Fibroblast of peridontal ligament (primary cell): ENCODE measurements around the gene SUN5.

Source experiments
- DNase-seq: peaks from one replicate; pipeline ENCODE4 v3.0.0-alpha.2; 2010; ENCODE audit errors: extremely low read depth

The SUN5 gene

DNA sequence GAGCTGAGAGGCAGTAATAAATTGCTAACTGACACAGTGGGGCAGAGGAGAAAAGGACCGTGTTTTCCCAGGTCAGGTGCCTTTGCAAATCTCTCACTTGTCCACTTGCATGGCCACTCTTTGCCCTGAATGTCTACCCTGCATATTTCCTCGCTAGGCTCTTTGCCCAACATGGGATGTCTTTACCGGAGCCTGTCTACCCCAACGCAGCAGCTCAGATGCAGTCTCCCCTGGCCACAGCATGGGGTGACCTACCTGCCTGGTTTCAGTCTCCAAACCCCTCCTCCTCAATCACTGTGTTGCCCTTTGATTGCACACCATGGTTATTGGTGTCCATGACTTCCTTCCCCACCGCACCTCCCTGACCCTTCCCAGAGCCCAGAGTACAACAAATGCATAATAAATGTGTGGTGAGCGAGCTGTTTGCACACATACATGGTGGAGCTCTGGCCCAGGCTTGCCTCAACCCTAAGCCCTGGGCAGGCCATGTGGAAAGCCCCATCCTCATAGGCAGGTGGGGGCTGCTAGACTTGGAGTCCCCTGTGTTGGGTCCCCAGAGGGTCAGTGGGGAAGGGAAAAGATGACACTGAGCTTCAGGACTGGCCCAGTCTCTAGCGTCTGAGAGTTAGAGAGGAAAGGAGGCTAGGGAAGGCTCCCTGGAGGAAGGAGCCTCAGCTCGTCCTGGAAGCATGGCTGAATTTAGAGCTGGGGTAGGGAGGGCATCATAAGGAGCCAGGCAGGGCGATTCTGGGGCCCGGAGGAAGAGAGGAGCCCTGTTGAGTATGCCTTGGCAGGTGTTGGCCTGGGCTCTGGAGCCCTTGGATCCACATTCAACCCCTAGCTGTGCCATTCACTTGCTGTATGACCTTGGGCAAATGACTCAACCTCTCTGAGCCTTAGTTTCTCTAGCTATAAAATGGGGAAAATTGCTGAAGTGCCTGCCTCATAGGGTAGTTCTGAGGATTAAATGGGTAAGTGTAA is 22.8 kb upstream of the SUN5 start:
- no peak for DNase-seq

DNA sequence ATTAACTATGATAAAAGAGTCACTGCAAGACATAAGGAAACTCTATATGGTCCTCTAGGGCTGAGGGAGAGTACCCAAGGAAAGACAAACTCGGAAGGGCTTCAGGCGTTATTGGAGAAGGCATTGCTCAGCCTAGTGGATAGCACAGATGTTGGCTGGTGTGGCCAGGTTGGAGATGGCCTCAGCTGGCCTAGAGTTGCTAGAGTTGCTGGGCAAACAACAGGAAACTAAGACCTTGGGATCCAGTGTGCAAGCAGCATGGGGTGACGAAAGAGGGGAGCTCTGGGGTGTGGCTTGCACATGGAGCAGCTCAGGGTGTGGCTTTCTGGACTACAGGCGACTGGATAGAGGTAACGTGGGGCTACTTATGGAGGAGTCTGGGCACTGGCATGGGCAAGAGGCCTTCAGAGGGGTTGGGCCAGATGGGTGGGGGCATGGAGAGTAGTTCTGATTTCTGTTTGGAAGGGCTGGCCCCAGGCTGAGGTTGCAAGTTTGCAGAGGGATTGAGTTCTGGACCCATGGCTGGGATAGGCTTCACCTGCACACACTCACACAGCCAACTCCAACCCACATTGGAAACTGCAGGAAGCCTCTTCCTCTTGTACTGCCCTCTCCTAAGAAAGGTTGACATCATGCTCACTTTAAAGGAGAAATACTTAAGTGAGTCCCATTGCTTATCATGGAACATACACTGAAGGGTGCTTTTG is 22.0 kb upstream of the SUN5 start:
- no peak for DNase-seq

DNA sequence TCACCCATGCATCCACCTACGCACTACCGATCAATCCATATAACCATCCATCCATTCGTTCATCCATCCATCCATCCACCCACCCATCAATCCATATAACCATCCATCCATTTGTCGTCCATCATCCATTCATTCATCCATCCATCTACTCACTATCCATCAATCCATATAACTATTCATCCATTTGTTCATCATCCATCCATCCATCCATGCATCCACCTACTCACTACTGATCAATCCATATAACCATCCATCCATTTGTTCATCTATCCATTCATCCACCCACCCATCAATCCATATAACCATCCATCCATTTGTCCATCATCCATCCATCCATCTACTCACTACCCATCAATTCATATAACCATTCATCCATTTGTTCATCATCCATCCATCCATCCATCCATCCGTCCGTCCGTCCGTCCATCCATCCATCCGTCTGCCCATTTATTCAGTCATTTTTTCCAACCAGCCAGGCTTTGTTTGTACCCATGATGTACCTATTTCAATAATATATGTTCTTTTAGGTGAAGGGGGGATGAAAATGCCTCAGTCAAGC is 21.2 kb upstream of the SUN5 start:
- no peak for DNase-seq

DNA sequence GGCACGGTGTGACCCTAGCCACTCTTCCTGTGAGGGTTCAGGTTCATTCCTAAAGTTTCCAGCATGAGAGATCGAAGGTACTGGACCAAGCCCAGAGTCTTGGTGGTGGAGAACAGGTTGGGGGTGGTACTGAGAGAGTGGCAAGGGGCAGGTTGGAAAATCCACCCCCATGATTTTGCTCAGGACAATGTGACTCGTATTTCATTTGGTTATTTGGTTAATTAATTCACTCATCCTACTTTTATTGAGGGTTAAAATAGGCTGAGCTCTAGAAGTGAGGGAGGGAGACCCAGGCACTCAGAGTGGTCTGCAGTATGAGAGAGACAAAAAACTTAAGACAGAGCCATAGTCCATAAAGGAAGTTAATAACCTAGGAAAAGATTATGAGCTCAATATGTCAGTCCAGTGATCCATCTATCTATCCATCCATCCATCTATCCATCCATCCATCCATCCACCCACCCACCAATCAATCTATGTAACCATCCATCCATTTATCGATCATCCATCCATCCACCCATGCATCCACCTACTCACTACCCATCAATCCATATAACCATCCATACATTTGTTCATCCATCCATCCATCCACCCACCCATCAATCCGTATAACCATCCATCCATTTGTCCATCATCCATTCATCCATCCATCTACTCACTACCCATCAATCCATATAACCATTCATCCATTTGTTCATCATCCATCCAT is 20.5 kb upstream of the SUN5 start:
- DNase-seq: no peak

DNA sequence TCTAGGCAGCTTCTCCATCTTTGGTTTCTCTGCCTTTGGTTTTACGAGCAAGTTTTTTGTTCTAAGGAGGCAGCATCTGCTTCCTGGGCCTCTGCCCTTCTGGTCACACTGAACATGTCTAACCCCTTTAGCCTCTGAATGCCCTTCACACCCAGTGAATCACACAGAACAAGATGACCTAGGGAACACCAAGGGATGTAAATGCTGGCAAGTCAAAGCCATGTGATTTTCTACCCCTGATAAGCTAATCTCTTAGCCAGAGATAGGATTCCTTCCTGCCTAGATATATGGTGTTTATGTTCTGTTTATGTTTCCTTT is 20.0 kb upstream of the SUN5 start:
- DNase-seq: no peak

DNA sequence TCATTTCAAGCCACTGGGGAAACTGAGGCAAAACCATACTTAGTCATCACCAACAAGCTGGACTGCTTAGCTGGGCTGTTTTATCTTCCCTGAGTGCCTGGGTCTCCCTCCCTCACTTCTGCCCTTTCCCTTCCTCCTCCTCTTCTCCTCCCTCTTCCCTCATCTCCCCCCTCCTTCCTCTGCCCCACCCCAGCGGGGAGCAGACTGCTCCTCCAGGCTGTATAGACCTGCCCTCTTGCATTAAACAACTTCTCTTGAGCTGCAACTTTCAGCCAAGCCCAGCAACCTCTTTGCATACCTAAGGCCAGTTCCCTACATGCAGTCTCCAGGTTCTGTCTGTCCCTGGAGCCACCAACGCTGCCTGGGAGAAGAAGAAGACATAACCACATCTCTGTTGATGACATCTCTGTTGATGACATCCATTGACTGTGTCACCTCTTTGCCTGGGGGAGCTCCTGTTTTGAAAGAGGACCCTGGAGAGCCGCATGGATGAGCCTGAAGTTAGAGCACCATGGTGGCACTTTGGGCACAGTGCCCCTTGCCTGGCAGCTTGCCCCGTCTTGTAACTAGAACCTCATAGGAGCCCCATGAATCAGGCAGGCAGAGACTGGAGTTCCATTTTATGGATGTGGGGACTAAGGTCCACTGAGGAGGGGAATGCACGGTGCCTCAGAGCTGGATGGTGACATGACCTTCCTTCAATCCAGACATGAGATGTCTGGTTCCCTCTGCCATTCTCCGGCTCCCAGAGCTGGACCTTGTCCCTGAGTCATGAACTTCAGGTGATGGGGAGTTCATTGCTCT is 19.4 kb upstream of the SUN5 start:
- DNase-seq: no peak

DNA sequence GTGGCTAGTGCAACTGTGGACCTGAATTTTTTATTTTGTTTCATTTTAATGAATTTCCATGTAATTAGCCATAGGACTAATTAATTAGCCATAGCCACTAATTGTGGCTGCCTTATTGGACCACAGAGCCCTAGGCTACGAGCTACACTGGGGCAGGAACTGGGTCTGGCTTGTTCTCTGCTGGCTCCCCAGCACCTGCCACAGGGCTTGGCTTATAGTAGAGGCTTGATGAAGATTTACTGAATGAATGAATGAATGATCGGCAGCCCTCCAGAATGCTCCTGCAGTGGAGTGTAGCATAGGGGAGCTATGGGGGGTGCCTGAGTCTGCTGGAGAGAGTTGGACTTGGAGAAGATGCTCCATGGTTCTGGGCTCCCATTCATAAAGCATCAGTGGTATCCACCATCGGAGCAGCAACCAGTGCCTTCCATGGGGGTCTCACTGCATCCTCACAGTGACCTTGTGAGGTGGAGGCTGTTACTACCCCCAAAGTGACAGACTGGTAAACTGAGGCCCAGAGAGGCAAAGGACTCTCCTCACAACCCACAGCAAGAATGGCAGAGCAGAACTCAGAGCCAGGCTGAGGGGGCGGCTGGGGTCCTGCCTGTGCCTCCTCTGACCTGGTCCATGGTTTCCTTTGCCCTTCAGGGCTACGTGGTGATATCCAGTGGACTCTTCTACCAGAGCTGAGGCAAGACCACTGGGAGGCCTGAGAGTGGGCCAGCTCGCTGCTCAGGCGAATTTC is 18.6 kb upstream of the SUN5 start:
- DNase-seq: no peak

DNA sequence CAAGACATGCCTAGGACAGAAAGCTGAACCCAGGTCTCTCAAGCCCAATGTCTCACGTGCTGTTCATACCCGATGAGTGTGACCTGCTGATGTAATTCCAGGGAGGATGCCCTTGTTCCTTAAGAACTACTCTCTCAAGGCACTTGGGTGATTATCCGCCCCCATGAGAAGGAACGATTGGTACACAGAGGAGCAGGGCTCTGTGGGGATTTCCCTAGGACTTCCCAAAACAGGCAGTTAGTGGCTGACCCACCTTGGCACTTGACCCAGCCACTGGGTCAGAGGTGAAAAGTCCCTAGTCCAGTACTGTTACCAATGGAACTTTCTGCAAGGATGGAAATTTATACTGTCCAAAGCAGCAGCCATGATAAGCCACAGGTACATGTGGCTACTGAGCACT is 18.1 kb upstream of the SUN5 start:
- no peak for DNase-seq

DNA sequence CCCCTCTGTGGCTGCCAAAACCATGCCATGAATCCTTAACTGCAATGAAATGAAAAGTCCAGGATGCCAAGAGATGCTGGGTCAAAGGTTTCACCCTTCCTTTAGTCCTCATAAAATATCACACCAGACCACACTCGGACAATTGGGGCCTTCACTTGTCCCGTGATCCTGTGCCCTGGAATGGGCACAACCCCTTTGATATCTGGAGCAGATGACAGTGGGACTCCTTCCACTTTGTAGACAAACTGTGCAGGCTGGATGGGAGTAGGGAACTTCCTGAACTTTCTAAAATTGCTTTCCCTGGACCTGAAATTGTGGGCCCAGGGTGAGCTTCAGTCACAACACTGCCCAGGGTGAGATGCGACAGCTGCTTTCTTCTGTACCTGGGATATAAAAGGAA is 17.6 kb upstream of the SUN5 start:
- no peak for DNase-seq

DNA sequence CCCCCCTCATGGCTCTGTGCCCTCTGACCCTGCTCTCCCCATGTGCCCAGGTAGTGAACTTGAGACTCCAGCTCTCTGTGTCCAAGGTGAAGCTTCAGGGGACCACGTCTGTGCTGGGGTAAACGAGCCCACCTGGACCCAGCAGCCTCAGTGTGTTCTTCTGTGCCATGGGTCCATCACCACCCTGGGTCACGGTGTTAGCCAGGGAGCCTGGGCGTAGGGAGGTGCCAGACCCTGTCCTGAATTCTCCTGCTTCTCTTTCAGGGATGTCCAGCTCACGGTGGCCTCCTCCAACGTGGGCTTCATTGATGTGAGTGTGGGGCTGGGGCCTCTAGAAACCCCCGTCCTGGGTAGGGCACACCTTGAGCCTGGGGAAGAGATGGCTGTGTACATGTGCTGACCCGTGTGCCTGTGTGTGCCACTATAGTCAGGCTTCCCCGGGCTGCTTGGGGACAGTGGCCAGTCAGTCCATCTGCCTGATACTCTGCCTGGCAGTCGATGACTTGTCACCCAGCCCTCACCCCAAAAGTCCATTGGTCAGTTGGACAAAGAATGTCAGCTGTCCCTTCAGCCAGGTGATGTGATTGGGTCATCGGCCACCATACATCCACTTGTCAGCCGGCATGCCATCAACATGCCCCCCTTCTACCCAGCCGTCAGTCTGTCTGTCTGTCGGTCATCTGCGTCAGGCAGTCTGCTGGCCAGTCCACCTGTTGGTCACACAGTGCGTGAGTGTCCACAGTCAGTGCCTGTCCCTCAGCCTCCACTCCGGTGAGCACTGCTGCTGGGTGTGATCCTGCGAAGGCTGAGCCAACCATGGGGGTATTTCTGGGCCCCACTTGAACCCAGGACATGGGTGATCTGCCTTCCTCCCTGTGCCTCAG is 16.3 kb upstream of the SUN5 start:
- no peak for DNase-seq

DNA sequence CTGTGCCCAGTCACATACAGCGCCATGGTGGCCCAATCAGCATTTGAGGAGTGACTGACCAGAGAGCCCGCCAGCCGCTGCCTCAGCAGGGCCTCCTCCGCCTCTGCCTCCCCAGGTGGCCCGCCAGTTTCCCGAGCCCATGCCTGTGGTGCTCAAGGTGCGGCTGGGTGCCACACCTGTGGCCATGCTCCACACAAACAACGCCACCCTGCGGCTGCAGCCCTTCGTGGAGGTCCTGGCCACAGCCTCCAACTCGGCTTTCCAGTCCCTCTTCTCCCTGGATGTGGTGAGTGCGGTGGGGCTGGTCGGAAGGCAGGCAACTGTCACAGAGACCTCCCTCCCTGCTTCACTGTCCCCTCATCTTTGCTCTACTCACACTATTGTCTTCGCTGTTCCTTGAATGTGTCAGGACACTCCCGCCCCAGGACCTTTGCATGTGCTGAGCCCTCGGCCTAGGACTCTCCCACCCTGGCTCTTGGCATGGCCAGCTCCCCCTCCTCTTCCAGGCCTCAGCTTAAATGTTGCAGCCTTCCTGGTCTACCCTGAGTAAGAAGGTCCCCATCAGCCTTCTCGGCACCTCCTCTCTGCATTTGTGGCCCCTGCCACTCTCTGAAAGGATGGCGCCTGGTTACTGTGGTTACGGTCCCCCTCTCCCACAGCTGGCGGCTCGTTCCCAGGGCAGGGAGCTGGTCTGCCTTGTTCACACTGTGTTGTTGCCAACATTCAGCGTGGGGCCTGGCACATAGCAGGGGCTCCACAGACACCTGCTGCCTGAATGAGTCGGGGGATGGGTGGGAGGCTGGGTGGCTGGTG is 15.4 kb upstream of the SUN5 start:
- DNase-seq: no peak

DNA sequence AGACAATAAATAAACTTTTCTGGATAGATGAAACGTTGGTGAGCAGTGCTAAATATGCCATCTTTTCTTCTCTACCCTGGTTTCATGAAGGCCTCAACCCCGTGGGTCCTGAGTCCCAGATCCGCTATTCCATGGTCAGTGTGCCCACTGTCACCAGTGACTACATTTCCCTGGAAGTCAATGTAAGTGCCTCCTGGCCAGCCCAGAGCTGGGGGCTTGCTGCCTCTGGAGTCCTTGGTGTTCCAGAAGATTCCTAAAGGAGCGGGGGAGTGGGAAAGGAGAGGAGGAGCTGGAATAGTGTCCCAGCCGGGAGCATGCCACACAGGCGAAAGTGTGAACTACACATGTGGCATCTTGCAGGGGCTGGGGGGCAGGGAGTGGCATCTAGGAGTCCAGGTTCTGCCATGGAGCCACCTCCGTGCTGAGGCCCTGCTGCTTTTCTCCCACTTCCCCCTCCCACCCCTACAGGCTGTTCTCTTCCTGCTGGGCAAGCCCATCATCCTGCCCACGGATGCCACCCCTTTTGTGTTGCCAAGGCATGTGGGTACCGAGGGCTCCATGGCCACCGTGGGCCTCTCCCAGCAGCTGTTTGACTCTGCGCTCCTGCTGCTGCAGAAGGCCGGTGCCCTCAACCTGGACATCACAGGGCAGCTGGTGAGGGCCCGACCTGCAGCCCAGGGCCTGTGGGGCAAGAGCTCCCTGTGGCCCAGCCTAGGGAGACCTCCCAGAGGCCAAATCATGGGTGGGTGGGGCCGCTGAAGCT is 14.1 kb upstream of the SUN5 start:
- no peak for DNase-seq

DNA sequence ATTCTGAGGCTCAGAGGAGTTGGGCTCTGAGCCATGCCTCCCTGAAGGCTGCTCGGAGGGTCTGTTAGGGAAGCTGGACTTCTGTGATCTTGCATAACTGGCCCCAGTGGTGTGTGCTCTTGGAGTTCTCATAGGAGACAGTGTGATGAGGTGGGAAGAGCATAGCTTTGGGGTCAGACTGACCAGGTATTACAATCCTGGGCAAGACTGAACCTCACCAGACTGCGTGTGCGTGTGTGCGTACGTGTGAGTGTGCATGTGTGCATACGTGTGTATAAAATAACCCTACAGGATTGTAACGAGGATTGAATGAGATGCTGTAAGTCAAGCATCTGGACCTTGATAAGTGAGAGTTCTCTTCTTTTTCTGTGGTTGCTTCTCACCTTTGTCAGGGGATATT is 13.3 kb upstream of the SUN5 start:
- no peak for DNase-seq

DNA sequence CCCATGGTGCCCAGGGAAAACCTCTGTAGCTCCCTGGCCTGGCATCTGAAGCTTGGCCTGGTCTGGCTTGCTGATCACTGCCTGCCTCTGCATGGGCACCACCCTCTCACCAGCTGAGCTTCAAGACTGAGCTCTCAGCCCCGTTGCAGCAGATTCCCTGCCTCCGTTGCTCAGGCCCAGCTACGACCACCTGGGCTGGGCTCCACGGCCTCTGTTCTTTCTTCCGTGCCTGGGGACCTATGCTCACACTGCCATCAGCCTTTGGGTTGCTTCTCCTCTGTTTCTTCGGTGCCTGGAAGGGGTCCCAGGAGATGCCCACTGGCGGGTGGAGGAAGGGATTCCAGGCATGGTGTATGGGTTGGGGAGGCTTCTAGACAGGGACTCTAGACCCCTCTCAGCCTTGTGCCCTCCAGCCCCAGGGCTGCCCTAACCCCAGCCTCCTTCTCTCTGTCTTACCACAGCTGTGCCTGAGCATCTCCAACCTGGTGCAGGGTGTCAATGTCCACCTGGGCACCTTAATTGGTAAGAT is 12.4 kb upstream of the SUN5 start:
- DNase-seq: no peak

DNA sequence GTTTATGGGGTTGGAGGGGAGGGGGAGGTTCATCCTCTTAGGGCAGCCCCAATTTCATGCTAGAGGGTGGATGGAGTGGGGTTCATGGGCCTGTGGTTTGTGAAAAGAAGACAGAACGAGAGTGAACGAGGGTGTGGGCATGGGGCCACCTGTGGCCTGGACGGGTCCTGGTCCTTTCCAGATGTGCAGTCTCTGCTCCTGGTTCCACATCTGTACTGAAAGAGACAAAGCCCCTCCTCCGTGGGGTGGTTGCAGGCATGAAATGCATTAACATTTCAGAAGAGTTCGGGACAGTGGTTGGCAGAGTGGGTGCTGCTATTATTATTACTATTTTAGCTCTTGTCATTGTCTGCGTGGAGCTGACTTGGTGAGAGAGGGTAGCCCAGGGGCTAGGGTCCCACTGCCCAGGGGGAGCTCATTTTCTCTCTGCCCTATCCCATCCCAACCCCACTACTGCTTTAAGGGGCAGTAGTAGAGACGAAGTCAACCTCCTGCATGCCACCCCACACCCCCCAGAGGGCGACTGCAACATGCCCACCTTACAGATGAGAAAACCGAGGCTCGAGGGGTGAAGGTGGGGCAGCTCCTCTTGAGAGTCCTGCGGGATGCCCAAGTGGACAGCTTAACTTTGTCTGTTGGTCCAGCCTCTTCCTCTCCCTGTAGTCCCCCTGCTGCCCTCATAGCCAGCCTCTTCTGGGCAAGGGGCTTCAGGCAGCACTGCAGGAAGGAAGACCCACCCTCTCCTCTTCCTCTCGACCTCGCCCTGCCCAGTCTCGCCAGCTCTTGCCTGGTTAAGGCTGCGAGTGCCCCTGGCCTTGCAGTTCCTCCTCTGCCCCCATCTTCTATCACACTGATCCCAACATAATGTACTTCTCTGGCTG is 11.7 kb upstream of the SUN5 start:
- DNase-seq: no peak

DNA sequence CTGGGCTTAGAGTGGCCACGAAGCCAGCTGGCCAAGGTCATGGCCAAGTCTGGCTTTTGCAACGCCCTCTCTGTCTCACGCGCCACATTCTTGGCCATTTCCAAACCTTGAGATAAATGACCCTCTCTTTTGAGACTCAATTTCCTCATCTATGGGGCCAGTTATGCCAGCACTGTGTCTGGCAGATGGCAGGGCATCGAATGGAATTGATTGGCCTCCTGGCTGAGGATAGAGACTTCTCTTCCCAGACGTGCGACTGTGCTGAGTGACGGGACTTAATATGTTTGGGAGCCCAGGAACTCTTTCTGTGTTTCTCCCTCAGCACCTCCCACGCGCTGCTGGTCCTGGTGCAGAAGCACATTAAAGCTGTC is 10.9 kb upstream of the SUN5 start:
- no peak for DNase-seq
